GM10248 (cell line): ENCODE data around the gene ATP2A1.

Source experiments
- CTCF ChIA-PET: fragments of 300-600 bp; sonication (Branson Sonifier 250); formaldehyde crosslinking; extraction: SDS; loops from one replicate; lab custom pipeline; 2021; ENCODE audit warnings: antibody characterized with exemption; lab: Yijun Ruan, JAX
- POLR2A ChIA-PET: fragments of 350-650 bp; sonication (Branson Sonifier 250); formaldehyde crosslinking; extraction: SDS; loops from one replicate; lab custom pipeline; 2020; ENCODE audit warnings: antibody characterized with exemption; lab: Yijun Ruan, JAX
- DNase-seq: peaks from one replicate; pipeline ENCODE4 v3.0.0; 2012; ENCODE audit errors: extremely low spot score
- TF ChIP-seq, protein P1 (sequence below): IDR thresholded peaks from 2 replicates; pipeline ENCODE4 v1.5.1; 2012; ENCODE audit warnings: mild to moderate bottlenecking, low read depth; ENCODE audit errors: extremely low read depth, missing control alignments, control extremely low read depth

ATP2A1 gene

GRCh38 chr16:28917095-28917494 is 38.8 kb downstream of the ATP2A1 start:
- no peak for DNase-seq
- ChIA-PET CTCF (interaction anchor here (2.8 kb wide), 1 partner anchor 28 kb away, joined by 9 read pairs; no protein-coding TSS in a partner anchor), POLR2A (no interaction called here)
- TF ChIP-seq, protein P1, sequence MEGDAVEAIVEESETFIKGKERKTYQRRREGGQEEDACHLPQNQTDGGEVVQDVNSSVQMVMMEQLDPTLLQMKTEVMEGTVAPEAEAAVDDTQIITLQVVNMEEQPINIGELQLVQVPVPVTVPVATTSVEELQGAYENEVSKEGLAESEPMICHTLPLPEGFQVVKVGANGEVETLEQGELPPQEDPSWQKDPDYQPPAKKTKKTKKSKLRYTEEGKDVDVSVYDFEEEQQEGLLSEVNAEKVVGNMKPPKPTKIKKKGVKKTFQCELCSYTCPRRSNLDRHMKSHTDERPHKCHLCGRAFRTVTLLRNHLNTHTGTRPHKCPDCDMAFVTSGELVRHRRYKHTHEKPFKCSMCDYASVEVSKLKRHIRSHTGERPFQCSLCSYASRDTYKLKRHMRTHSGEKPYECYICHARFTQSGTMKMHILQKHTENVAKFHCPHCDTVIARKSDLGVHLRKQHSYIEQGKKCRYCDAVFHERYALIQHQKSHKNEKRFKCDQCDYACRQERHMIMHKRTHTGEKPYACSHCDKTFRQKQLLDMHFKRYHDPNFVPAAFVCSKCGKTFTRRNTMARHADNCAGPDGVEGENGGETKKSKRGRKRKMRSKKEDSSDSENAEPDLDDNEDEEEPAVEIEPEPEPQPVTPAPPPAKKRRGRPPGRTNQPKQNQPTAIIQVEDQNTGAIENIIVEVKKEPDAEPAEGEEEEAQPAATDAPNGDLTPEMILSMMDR, result no peak

- no peak for DNase-seq
- ChIA-PET POLR2A (interaction anchor here (1.0 kb wide), 1 partner anchor 56 kb away, joined by 3 read pairs; the partner anchor contains the start of gene SPNS1), CTCF (interaction anchor here (1.1 to 2.2 kb wide), 2 partner anchors 26 to 45 kb away, joined by 3 to 5 read pairs; no protein-coding TSS in a partner anchor)
- TF ChIP-seq, protein P1, result no peak
Observed at GRCh38 chr16:28918698-28919097, 40.4 kb downstream of the ATP2A1 start.

- DNase-seq, result no peak
- TF ChIP-seq, protein P1, result no peak
- ChIA-PET POLR2A (interaction anchor here (0.6 to 1.2 kb wide), 4 partner anchors 7 to 65 kb away, joined by 4 to 9 read pairs (median 6); no protein-coding TSS in a partner anchor), CTCF (interaction anchor here (0.9 to 2.3 kb wide), 2 partner anchors 9 to 22 kb away, joined by 4 to 19 read pairs; no protein-coding TSS in a partner anchor)
Observed at GRCh38 chr16:28923231-28923587, 44.9 kb downstream of the ATP2A1 start.

DNA sequence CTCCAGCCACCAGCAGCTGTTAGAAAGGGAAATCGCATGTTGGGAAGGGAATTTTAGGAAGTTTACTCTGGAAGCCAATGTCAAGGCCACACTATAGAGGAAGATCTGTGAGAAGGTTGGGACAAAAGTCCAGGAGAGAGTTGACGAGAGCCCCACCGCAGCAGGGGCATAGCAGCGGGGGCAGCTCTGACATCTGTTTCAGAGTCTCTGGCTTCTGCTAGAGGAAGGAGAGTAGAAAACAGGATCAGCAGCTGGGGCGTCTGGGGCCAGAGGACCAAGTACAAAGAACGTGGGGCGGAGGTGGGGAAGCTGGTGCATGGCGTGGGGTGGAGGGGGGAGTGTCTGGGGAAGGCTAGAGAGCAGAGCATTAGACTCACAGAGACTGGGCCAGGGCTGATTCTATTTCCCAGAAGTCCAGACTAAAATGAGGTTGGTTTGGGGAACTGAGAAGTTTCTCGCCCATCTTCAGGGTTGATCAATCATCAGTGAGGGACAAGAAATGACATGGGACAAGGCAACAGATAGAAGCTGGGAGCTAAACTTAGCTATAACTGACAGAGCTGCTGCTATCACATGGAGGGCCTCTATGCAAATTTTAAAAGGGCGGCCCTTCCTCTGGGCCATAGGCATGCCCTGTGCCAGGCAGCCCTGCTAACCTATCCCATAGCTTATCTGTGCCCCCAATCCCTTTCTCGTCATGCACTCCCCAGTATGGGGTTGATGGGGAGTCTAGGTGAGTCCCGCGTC is 45.5 kb downstream of the ATP2A1 start:
- POLR2A ChIA-PET, result interaction anchor here (0.6 to 1.2 kb wide), 6 partner anchors 8 to 66 kb away, joined by 3 to 9 read pairs (median 4); no protein-coding TSS in a partner anchor
- CTCF ChIA-PET, result interaction anchor here (0.7 to 2.3 kb wide), 4 partner anchors 9 to 78 kb away, joined by 3 to 19 read pairs (median 7); partner anchors contain the start of genes CD19 and TUFM
- TF ChIP-seq, protein P1, result no peak
- peak; percentile 77 for DNase-seq

GRCh38 chr16:28924399-28924761 is 46.1 kb downstream of the ATP2A1 start:
- TF ChIP-seq, protein P1, result no peak
- DNase-seq, result no peak
- ChIA-PET POLR2A (interaction anchor here (1.0 to 1.2 kb wide), 4 partner anchors 10 to 62 kb away, joined by 3 to 9 read pairs (median 4); no protein-coding TSS in a partner anchor), CTCF (interaction anchor here (0.7 to 2.3 kb wide), 4 partner anchors 8 to 78 kb away, joined by 3 to 19 read pairs (median 7); partner anchors contain the start of genes CD19 and TUFM)

DNA sequence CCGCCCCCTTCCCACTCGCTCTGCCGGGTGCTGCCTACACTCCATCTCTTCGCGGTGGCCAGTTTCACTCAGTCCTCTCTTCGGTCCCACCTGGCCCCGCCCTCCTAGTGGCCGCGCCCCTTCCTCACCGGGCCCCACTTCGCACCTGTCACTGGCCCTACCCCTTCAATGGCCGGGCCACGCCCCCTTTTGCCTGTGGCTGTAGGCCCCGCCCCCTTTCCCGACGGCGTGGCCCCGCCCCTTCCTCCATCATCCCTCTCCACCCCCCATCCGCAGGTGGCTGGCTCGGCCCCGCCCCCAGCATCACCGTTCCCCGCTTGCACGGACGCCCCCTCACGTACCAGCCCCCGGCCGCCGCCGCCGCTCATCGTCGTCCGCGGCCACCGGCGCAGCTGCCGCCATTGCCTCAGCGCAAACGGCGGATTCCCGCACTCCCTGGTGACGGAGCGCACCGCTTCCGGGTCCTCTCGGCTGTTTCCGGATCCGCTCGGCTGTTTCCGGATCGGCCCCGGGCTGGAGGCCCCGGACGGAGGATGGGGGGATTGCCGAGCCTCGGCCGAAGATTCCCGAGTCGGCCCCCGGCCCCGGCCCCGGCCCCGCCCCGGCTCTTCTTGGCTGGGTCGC is 46.6 kb downstream of the ATP2A1 start, which contains the start of gene RABEP2:
TSS of gene RABEP2 (minus strand) at position 477 of the 624 bp plus-strand sequence. CDS start at position 402, 75 bp downstream.
- DNase-seq, result peak; percentile 99
- CTCF ChIA-PET, result interaction anchor here (0.6 to 1.5 kb wide), 3 partner anchors 8 to 79 kb away, joined by 3 to 10 read pairs (median 3); partner anchors contain the start of genes CD19 and TUFM
- POLR2A ChIA-PET, result interaction anchor here (1.2 kb wide), 1 partner anchor 12 kb away, joined by 3 read pairs; no protein-coding TSS in a partner anchor
- TF ChIP-seq, protein P1, result no peak
